Mesothelial cell of epicardium (in vitro differentiated cells): Measurements from ENCODE around the gene IMPACT. TPM values are rescaled to one million over a fixed set of nuclear protein-coding genes. Genes with fewer than 3 reads are reported as not detected.

Experiments used
- DNase-seq, 2 experiments: peaks; one replicate each; pipeline ENCODE4 v3.0.0; 2021; ENCODE audit warnings: low spot score in 2 of 2; ENCODE audit not compliant: unreplicated experiment in 2 of 2
- H3K27ac Mint-ChIP-seq: 2 replicates; pipeline ENCODE4 v1.8.0; 2021; ENCODE audit warnings: mixed read lengths
- H3K27me3 Mint-ChIP-seq: 2 replicates; pipeline ENCODE4 v1.8.0; 2021; ENCODE audit warnings: low read depth, mixed read lengths
- H3K36me3 Mint-ChIP-seq: 2 replicates; pipeline ENCODE4 v1.8.0; 2021; ENCODE audit warnings: mixed read lengths
- H3K4me1 Mint-ChIP-seq: 2 replicates; pipeline ENCODE4 v1.8.0; 2021; ENCODE audit warnings: mixed read lengths
- H3K4me3 Mint-ChIP-seq: 2 replicates; pipeline ENCODE4 v1.8.0; 2021; ENCODE audit warnings: mild to moderate bottlenecking, moderate library complexity, mixed read lengths
- H3K9me3 Mint-ChIP-seq: 2 replicates; pipeline ENCODE4 v1.8.0; 2021; ENCODE audit warnings: mixed read lengths
- total RNA-seq: library from RNA; stranded (reverse); gene quantifications from 3 replicates; pipeline ENCODE4 v1.2.1, GENCODE V29; 2021
- TF ChIP-seq, protein P1 (sequence below): fragments of 200-600 bp; sonication (generic); IDR thresholded peaks from one replicate; pipeline ENCODE4 v1.5.0; 2021; ENCODE audit warnings: antibody characterized with exemption; ENCODE audit not compliant: unreplicated experiment

The IMPACT gene
- total RNA-seq, 1 donor from 2014 or later, result 52.2 TPM

DNA sequence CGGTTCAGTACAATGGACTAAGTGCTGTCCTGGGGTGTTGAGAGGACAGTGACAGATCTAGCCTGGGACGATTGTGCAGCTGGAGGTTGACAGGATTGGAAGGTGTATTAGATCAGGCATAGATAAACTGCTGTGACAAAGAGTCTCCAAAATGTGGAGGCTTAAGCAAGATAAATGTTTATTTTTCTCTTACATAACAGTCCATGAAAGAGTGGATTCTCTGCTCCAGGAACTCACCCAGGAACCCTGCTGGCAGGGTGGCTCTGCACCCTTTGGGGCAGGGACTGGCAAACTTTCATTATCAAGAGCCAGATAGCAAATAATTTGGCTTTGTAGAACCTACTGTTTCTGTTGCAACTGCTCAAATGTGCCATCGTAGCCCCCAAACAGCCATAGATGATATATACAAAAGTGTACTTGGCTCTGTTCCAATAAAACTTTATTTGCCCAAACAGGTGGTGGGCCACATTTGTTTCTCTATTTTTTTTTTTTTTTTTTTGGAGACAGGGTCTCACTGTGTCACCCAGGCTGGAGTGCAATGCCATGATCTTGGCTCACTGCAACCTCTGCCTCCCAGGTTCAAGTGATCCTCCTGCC lies 43.6 kb downstream of the IMPACT start:
- peaks cover 2% of the 10 kb centered on the region for H3K27me3 Mint-ChIP-seq
- H3K36me3 Mint-ChIP-seq, result no peaks in the 10 kb centered on the region
- H3K27ac Mint-ChIP-seq, result no peak overlapping the region
- no peak overlapping the region for H3K4me3 Mint-ChIP-seq
- no peak for DNase-seq
- no peaks in the 10 kb centered on the region for H3K9me3 Mint-ChIP-seq
- TF ChIP-seq, protein P1, sequence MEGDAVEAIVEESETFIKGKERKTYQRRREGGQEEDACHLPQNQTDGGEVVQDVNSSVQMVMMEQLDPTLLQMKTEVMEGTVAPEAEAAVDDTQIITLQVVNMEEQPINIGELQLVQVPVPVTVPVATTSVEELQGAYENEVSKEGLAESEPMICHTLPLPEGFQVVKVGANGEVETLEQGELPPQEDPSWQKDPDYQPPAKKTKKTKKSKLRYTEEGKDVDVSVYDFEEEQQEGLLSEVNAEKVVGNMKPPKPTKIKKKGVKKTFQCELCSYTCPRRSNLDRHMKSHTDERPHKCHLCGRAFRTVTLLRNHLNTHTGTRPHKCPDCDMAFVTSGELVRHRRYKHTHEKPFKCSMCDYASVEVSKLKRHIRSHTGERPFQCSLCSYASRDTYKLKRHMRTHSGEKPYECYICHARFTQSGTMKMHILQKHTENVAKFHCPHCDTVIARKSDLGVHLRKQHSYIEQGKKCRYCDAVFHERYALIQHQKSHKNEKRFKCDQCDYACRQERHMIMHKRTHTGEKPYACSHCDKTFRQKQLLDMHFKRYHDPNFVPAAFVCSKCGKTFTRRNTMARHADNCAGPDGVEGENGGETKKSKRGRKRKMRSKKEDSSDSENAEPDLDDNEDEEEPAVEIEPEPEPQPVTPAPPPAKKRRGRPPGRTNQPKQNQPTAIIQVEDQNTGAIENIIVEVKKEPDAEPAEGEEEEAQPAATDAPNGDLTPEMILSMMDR, result no peak
- H3K4me1 Mint-ChIP-seq, result peaks cover 4% of the 10 kb centered on the region

DNA sequence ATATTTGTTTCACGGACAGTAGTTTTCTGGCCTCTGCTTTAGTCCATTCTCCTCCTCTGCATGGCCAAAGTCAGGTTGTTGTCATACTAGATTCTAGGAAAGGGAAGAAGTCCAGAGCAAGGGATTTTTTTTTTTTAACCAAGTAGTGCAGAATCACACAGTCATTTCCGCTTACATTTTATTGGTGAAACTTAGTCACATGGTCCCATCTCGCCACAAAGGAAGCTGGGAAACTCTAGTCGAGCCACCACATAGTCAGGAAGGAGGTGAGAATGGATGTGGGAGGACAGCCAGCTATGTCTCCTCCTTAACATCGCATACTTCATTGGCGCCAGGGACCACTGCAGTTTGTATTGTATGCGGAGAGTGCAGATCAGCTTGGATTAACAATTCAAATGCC lies 44.3 kb downstream of the IMPACT start:
- H3K36me3 Mint-ChIP-seq, result no peaks in the 10 kb centered on the region
- no peak for DNase-seq
- TF ChIP-seq, protein P1, result no peak
- H3K4me1 Mint-ChIP-seq, result peaks cover 4% of the 10 kb centered on the region
- no peak overlapping the region for H3K27ac Mint-ChIP-seq
- H3K27me3 Mint-ChIP-seq, result no peaks in the 10 kb centered on the region
- no peaks in the 10 kb centered on the region for H3K9me3 Mint-ChIP-seq
- no peak overlapping the region for H3K4me3 Mint-ChIP-seq

DNA sequence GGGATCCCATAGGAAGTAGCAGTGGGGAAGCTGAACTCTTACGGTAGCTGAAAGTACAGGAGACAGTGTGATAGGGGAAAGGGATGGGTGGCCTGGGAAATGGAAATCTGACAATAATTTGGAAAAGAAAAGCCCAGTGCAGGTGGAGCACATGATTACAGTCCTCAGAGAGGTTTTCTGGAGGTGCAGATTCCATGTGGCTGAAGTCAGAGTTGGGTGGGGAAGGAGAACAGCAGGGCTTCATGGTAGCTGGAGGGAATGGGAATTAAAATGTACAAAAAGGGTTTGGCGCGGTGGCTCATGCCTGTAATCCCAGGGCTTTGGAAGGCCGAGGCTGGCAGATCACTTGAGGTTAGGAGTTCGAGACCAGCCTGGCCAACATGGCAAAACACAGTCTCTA lies 46.1 kb downstream of the IMPACT start:
- no peak overlapping the region for H3K4me3 Mint-ChIP-seq
- no peak for DNase-seq
- TF ChIP-seq, protein P1, result no peak
- peaks cover 4% of the 10 kb centered on the region for H3K4me1 Mint-ChIP-seq
- no peaks in the 10 kb centered on the region for H3K9me3 Mint-ChIP-seq
- H3K27me3 Mint-ChIP-seq, result no peaks in the 10 kb centered on the region
- H3K27ac Mint-ChIP-seq, result no peak overlapping the region
- no peaks in the 10 kb centered on the region for H3K36me3 Mint-ChIP-seq

DNA sequence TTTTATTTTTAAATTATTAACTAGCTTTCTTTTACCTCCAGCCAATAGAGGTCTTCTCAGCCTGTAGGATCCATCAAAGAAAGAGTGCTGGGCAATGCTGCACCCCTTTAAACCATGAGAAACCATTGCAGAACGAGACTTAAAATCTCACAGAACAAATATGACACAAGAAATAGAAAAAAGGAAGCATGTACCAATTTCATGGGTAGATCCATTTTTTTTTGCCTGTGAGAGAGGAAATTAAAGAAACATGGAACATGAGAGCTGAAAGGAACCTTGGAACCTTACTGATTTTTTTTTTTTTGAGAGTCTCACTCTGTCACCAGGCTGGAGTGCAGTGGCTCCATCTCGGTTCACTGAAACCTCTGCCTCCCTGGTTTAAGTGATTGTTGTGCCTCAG lies 47.9 kb downstream of the IMPACT start:
- peaks cover 4% of the 10 kb centered on the region for H3K4me1 Mint-ChIP-seq
- DNase-seq, result no peak
- no peak overlapping the region for H3K27ac Mint-ChIP-seq
- H3K27me3 Mint-ChIP-seq, result no peaks in the 10 kb centered on the region
- H3K4me3 Mint-ChIP-seq, result no peak overlapping the region
- H3K9me3 Mint-ChIP-seq, result no peaks in the 10 kb centered on the region
- TF ChIP-seq, protein P1, result no peak
- no peaks in the 10 kb centered on the region for H3K36me3 Mint-ChIP-seq

GRCh38 chr18:24475926-24476589 lies 49.6 kb downstream of the IMPACT start:
- no peak overlapping the region for H3K27ac Mint-ChIP-seq
- H3K36me3 Mint-ChIP-seq, result no peaks in the 10 kb centered on the region
- no peaks in the 10 kb centered on the region for H3K27me3 Mint-ChIP-seq
- TF ChIP-seq, protein P1, result no peak
- H3K9me3 Mint-ChIP-seq, result peaks cover 5% of the 10 kb centered on the region
- no peak for DNase-seq
- H3K4me3 Mint-ChIP-seq, result no peak overlapping the region
- H3K4me1 Mint-ChIP-seq, result no peaks in the 10 kb centered on the region

- Mint-ChIP-seq H3K36me3 (no peaks in the 10 kb centered on the region), H3K4me1 (no peaks in the 10 kb centered on the region), H3K27ac (no peak overlapping the region), H3K27me3 (no peaks in the 10 kb centered on the region), H3K4me3 (no peak overlapping the region), H3K9me3 (peaks cover 5% of the 10 kb centered on the region)
- no peak for DNase-seq
- TF ChIP-seq, protein P1, result no peak
Observed at GRCh38 chr18:24479371-24479770, 52.9 kb downstream of the IMPACT start.
